ENCODE data around the gene TNS2.

TNS2 gene

DNA sequence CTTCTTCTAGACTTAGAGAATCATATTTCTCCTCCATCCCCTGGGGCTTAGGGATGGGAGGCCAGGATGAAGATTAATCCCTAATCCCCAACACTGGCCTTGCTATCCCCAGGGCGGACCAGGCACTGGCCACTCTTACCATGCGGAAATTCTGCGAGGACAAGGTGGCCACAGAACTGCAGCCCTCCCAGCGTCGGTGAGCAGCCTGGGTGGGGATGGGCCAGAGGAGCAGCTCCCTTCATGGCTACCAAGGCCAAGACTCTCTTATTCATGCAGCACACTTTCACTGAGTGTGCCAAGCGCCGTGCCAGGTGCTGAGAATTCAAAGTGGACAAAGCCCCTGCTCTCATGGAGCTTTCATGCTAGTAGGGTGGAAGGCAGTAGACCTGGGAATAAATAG, 7.0 kb downstream of the TNS2 start:
- DNase-seq, result no peak

DNA sequence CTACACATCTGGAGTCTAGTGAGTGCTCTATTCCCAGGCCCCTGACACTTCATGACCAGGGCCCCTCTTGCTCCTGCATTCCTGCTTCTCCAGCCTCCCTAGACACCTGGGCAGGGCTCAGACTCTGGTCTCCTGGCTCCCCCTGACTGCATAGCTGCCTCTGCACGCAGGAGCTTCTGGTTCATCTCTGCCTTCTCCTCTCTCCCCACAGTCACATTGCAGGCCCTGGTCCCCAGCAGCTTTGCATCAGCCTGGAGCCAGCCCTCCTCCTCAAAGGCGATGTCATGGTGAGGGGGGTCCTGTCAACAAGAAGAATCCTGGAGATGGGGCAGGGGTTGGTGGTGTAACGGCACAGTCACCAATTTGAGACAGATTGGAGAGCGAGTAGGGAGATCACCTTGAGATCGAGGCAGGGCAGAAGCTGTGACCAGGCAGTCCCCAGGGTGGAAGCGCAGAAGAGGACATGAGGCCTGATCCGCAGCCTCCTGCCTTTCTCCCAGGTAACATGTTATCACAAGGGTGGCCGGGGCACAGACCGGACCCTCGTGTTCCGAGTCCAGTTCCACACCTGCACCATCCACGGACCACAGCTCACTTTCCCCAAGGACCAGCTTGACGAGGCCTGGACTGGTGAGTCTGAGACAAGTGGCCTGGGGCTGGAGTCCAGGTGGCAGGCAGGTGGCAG, 8.1 kb downstream of the TNS2 start:
- no peak for DNase-seq

DNA sequence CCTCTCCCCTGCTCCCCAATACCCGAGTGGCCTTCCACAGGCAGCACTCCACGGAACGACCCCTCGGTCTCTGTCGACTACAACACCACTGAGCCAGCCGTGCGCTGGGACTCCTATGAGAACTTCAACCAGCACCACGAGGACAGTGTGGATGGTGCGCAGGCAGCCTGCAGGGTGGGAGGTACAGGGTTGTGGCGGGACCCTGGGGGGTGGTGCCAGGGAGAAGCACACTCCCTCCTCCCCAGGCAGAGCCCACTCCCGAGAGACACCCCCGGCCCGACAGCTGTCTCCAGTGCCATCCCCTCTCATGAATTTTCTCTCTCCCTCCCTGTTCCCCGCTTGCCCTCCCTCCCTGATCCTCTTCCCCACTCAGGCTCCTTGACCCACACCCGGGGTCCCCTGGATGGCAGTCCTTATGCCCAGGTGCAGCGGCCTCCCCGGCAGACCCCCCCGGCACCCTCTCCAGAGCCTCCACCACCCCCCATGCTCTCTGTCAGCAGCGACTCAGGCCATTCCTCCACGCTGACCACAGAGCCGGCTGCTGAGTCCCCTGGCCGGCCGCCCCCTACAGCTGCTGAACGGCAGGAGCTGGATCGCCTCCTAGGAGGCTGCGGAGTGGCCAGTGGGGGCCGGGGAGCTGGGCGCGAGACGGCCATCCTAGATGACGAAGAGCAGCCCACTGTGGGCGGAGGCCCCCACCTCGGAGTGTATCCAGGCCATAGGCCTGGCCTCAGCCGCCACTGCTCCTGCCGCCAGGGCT, 9.0 kb downstream of the TNS2 start:
- DNase-seq, result no peak

DNA sequence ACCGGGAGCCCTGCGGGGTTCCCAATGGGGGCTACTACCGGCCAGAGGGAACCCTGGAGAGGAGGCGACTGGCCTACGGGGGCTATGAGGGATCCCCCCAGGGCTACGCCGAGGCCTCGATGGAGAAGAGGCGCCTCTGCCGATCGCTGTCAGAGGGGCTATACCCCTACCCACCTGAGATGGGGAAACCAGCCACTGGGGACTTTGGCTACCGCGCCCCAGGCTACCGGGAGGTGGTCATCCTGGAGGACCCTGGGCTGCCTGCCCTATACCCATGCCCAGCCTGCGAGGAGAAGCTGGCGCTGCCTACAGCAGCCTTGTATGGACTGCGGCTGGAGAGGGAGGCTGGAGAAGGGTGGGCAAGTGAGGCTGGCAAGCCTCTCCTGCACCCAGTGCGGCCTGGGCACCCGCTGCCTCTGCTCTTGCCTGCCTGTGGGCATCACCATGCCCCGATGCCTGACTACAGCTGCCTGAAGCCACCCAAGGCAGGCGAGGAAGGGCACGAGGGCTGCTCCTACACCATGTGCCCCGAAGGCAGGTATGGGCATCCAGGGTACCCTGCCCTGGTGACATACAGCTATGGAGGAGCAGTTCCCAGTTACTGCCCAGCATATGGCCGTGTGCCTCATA, 9.7 kb downstream of the TNS2 start:
- DNase-seq, result no peak

DNA sequence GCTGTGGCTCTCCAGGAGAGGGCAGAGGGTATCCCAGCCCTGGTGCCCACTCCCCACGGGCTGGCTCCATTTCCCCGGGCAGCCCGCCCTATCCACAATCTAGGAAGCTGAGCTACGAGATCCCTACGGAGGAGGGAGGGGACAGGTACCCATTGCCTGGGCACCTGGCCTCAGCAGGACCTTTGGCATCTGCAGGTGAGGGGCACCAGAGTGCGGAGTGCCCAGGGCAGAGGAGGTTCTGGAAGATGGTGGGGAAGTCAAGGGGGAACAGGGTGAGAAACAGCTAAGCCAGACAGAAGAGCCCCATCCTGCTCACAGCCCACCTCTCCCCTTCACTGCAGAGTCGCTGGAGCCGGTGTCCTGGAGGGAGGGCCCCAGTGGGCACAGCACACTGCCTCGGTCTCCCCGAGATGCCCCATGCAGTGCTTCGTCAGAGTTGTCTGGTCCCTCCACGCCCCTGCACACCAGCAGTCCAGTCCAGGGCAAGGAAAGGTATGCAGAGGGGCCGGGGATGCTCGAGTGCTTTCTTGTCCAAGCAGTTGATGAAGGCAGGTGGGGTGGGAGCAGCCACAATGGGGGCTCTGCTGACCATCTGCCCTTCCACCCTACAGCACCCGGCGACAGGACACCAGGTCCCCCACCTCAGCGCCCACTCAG, 10.3 kb downstream of the TNS2 start:
- DNase-seq, result no peak

DNA sequence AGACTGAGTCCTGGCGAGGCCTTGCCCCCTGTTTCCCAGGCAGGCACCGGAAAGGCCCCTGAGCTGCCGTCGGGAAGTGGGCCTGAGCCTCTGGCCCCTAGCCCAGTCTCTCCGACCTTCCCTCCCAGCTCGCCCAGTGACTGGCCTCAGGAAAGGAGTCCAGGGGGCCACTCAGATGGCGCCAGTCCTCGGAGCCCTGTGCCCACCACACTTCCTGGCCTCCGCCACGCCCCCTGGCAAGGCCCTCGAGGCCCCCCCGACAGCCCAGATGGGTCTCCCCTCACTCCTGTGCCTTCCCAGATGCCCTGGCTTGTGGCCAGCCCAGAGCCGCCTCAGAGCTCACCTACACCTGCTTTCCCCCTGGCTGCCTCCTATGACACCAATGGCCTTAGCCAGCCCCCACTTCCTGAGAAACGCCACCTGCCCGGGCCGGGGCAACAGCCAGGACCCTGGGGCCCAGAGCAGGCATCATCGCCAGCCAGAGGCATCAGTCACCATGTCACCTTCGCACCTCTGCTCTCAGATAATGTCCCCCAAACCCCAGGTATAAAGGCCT, 10.9 kb downstream of the TNS2 start:
- no peak for DNase-seq

DNA sequence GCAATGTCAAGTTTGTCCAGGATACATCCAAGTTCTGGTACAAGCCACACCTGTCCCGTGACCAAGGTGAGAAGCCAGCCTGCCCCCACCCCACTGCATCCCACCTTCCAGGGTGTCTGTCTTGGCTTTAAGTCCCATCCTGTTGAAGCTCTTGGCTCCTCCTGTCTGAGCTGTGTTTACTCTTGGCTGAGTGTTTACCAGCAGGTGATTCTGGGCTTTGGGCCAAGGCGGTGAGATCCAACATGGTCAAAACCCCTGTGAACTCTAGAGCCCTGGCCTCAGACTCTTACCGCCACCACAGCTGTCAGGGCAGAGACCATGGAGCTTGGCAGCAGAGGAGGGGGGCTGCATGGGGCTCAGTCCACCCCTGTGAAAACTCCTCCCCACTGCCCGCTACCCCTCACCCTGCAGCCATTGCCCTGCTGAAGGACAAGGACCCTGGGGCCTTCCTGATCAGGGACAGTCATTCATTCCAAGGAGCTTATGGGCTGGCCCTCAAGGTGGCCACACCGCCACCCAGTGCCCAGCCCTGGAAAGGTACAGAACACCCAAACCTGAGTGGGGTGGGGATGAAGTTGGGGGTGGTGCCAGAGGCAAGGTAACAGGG, 11.6 kb downstream of the TNS2 start:
- peak in 1 of 2 experiments; percentile 40 for DNase-seq

DNA sequence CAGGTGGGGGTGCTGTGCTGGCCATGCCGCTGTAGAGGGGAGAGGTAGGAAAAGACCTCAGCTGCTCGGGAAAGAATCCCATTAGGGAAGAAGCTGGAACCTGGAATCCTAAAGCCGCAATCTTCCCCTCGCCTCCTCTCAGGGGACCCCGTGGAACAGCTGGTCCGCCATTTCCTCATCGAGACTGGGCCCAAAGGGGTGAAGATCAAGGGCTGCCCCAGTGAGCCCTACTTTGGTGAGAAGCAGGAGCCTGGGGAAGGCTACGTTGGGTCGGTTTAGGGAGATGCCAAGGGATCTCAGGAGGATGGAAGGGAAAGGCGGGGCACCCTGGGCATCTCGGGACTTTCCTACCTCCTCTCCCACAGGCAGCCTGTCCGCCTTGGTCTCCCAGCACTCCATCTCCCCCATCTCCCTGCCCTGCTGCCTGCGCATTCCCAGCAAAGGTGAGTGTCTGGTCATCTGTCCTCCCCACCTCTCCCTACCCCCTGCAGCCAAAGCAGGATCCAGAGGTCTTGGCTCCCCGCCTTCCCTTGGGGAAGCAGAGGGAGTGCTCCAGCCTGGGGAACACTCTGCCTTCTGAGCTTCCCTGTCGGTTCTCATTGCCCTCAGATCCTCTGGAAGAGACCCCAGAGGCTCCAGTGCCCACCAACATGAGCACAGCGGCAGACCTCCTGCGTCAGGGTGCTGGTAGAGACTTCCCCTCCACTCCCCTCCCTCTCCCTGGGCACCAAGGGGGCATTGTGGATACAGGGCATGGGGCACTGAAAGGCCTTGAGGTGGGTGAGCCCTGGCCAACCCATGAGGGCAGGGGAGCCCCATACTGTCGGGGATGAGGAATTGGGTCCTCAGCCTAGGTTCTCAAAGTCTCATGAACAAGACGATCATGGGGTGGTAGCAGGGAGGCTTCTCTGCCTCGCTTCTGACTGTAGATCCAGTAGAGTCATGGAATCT, 12.4 kb downstream of the TNS2 start:
- DNase-seq, result no peak

DNA sequence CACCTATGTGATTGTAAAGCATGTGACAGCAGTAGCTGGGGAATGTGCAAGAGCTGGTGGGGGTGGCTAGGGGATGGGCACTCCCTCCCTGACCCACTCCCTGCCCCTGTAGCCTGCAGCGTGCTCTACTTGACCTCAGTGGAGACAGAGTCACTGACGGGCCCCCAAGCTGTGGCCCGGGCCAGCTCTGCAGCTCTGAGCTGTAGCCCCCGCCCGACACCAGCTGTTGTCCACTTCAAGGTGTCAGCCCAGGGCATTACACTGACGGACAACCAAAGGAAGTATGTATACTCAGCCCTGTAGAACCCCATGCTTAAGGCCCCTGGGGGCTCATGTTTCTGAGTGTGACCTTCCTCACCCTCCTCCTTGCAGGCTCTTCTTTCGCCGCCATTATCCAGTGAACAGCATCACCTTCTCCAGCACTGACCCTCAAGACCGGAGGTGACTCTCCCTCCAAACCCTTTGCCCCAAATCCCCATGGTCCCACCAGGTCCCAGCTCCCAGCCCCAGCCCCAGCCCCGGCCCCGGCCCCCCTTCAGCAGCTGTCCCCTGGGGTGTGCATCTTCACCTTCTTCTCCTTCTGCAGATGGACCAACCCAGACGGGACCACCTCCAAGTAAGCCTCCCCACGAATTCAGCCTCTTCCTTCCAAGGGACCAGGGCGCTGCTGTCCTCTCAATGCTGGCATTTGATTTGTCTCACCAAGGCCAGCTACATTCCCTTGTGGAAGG, 13.3 kb downstream of the TNS2 start:
- DNase-seq, result no peak

DNA sequence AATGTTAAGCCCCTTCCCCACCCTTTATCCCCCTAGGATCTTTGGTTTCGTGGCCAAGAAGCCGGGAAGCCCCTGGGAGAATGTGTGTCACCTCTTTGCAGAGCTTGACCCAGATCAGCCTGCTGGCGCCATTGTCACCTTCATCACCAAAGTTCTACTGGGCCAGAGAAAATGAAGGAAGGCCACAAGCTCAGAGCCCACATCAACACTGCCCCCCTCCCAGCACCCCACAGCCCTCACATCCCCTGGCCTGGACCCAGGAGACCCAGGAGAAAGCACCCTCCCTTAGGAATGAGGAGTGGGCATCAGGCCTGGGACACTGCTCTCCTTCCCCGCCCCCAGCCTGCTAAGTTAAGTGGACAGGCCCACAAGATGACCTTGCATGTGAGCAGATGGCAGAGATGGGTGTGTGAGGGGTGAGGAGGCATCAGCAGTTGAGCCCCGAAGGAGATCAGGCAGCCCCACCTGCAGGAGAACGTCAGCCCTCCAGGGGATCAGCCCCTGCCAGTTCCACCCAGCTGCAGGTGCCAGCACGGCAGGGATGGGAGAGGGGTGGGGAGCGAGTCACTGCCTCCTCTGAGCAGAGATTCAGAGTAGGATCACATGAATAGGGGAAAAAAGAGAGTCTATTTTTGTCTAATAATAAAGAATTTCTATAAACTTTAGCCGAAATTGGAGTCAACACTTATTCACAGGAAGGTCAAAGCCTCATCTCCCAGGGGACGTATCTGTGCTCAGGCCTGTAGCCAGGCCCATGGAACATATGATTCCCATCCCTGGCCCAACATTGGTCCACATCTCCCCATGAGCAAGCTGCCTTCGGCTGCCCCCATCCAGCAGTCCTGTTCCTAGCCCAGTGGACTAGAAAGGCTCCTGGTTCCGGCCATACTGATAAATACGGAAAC, 14.1 kb downstream of the TNS2 start:
- no peak for DNase-seq

DNA sequence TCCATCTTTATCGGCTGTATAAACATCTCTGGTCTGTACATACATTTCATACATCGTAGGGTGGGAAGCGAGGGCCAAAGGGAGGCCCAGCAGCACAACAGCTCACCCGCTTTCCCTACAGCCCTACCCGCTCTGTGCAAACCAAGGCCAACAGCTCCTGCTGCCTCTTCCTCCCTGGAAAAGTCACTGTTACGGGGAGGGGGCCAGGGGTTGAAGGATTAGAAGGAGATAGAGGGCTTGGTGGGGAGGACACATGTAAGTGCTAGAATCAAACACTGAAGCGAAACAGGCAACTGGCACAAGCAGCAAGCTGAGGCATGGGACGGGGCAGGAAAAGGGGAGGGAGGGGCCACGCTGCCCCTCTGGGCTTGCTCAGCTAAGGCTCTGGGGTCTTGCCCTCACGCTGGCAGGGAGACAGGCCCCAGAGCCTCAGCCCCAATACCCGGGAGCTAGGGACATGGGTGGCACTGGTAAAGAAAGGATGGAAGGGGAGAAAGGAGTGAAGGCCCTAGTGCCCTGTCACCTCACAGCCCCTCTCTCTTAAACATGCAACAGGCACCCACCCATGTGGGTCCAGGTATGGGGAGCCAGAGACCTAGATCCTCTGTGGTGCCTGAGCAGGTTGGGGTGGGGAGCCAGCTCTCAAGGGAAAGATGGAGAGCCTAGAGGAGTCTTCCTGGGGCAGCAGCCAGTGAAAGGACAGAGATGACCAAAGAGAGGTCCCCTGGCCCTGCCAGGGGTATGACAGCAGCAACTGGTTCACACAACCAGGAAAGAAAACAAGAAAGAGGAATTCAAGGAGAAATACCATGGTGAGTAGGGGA, 15.0 kb downstream of the TNS2 start:
- no peak for DNase-seq

DNA sequence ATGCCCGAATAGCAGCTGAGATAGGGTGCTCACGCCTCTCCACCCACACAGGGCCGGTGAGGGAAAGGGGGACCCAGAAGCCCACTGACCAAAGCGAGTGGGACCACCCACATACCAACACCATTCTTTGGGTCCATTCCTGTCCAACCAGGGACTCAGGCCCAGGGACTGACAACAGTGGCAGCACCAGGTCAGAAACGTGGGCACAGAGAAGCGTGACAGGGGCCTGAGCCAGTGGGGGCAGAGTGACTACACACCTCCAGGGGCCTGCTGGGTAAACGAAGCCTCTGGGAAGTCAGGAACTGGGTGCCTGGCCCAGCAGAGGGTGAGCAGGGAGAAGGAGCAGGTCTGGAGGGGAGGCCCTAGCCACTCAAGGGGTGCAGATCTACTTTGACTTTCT, 15.6 kb downstream of the TNS2 start:
- DNase-seq, result no peak

DNA sequence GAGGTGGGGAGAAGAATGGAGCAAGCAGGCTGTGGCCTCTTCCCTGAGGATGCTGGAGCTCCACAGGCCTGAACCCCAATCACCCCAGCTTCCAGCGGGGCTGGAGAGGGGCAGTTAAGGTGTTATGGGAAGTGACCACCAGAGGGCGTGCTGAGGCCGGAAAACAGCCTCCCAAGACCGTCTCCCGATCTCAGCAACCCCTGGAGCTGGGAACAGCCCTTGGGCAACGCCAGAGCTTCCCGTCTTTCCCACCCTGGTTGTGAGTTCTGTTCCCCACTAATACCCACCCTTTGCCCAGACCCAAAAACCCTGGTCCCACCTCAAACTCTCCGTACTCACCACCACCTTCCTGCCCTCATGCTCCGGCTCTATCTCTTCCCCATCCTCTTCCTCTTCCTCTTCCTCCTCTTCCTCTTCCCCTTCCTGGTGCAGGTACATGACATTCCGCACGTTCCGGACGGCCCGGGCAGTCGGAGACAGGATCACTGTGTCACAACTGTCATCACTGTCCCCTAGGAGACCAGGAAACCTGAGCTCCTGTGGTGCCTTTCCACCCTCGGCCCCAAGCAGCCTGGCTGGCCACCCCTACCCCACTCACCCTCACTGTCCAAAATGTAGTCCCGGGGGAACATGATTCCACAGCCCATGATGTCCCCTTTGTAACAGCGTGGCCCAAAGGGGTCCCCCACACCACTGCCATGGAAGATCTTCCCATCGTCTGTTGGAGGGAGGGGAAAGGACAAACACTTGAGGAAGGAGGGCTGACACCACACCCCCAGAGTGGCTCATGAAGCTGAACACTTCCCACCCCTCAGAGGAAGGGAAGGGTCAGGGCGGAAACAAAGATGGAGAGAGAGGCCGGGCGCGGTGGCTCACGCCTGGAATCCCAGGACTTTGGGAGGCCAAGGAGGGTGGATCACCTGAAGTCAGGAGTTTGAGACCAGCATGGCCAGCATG, 16.4 kb downstream of the TNS2 start:
- DNase-seq, result peak in 1 of 2 experiments; percentile 76

DNA sequence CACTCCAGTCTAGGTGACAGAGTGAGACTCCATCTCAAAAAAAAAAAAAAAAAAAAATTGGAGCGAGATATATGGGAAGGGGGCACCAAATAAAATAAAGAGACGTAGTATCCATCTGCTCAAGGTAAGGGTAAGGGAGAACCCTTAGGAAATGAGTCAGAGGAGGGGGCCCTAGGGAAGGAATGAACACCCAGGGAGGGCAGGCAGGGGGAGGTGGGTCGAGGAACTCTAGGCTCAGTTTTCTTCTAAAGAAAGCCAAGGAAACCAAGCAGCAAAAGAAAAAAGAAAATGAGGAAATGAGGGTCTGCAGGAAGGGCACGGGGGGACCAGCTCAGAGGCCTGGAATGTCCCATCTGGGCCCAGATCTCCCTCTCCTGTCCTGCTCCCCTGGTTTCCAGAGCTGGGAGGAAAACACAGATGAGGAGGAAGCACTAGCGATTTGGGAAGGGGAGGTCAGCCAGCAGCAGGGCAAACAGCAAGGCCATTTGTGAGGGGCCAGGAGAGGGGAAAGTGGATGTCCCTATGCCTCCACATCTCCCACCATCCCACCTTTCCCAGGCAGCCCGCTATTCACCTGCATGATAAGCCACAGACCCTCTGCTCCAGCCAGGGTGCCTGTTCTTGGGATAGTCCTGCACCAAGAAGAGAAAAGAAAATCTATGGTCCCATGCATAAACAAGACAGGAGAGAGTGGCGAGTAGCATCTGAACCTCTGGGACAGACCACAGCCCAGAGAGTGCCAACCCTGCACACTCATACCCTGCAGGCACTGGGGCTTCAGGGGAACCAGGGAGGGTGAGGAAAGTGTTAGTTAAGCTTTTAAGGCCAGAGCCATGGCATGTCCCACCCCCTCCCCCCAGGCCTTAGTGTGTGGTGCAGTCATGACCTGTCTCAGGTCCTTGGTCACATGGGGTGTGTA, 17.5 kb downstream of the TNS2 start:
- DNase-seq, result no peak

DNA sequence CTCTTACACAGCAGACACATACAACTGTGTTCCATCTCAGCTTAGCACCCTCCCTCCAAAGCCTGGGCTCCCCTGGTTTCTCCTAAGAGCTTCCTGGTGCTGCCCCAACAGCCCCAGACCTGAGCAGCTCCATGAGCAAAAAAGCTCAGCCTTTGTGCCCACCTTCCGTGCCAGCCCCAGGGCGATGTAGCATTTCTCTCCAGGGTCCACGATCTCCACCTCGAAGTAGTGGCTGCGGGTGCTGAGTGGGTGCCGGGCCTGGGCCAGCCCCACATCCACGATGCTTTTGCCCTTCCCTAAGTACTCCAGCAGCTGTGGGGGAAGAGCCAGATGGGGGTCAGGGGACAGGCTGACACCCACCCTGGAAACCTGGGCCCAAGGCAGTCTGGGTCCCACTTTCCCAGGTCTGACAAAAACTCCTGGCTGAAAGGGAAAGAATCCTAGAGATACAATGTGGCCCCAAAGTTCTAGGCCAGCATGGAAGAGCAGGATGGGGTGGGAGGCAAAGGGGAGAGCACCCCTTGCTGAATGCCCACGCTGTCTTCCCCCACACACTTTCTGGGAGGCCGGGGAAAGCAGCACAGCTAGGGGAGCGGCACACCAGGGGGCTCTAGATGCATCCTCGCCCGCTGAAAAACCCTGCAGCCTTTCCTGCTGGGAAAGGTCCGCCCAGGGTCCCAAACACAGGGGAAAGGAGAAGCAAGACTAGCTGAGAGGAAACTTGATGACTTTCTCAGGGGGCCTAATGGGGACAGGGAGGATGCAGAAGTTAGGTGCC, 18.3 kb downstream of the TNS2 start:
- no peak for DNase-seq
